Coronary artery (tissue), 2 donors: Measurements from ENCODE around the gene P2RX6.

ENCODE experiments used
- DNase-seq: peaks from one replicate; pipeline ENCODE4 v3.0.0-alpha.2; 2017; ENCODE audit warnings: low spot score
- H3K27ac ChIP-seq, 2 donors: fragments of 200-600 bp; sonication (generic); one replicate each; pipeline ENCODE4 v1.5.1; 2016 to 2019
- H3K4me3 ChIP-seq: fragments of 200-600 bp; sonication (generic); 2 replicates; pipeline ENCODE4 v1.5.1; 2016; ENCODE audit warnings: mild to moderate bottlenecking, moderate library complexity
- TF ChIP-seq, protein P1 (sequence below): fragments of 200-600 bp; sonication (generic); IDR thresholded peaks from one replicate; pipeline ENCODE4 v1.5.1; 2019; ENCODE audit warnings: antibody characterized with exemption

The P2RX6 gene

DNA sequence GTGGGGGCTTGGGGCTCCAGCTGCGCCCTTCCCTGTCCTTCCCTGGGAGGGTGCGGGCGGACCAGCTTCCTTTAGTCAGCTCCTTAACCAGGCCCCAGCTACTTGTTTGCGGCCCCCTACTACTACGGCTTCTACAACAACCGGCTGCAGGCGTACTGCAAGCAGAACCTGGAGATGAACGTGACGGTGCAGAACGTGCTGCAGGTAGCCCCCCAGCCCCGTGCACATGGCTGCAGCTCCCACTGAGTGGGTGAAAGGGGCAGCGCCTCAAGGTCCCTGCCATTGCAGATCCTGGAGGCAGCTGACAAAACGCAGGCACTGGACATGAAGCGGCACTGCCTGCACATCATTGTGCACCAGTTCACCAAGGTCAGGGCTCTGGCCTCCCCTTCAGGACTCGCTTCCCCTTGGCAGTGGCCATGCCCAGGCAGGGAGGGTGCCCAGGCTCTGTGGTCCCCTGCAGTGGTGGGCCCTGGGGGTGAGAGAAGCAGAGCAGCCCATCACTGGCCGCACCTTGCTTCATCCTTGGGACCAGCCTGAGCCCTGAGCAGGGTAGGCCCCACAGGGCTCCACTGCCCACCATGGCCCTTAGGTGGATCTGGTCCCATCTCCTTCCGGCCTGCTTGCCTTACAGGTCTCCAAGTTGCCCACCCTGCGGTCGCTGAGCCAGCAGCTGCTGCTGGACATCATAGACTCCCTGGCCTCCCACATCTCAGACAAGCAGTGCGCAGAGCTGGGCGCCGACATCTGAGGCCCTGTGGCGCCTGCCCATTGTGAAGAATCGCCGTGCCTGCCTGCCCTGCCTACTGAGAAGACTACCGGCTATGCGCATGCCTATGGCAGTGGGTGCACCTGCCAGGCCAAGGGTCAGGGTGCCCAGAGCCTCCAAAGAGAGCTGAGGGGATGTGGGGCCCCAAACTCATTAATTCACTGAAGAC is 18.1 kb upstream of the P2RX6 start:
- Histone ChIP-seq H3K4me3 (no peak overlapping the region), H3K27ac (no peak overlapping the region)
- no peak for DNase-seq
- TF ChIP-seq, protein P1, sequence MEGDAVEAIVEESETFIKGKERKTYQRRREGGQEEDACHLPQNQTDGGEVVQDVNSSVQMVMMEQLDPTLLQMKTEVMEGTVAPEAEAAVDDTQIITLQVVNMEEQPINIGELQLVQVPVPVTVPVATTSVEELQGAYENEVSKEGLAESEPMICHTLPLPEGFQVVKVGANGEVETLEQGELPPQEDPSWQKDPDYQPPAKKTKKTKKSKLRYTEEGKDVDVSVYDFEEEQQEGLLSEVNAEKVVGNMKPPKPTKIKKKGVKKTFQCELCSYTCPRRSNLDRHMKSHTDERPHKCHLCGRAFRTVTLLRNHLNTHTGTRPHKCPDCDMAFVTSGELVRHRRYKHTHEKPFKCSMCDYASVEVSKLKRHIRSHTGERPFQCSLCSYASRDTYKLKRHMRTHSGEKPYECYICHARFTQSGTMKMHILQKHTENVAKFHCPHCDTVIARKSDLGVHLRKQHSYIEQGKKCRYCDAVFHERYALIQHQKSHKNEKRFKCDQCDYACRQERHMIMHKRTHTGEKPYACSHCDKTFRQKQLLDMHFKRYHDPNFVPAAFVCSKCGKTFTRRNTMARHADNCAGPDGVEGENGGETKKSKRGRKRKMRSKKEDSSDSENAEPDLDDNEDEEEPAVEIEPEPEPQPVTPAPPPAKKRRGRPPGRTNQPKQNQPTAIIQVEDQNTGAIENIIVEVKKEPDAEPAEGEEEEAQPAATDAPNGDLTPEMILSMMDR, result no peak

- Histone ChIP-seq H3K4me3 (no peak overlapping the region), H3K27ac (no peak overlapping the region)
- TF ChIP-seq, protein P1, result no peak
- no peak for DNase-seq
These were observed 17.3 kb upstream of the P2RX6 start for GRCh38 chr22:20997536-20998257.

DNA sequence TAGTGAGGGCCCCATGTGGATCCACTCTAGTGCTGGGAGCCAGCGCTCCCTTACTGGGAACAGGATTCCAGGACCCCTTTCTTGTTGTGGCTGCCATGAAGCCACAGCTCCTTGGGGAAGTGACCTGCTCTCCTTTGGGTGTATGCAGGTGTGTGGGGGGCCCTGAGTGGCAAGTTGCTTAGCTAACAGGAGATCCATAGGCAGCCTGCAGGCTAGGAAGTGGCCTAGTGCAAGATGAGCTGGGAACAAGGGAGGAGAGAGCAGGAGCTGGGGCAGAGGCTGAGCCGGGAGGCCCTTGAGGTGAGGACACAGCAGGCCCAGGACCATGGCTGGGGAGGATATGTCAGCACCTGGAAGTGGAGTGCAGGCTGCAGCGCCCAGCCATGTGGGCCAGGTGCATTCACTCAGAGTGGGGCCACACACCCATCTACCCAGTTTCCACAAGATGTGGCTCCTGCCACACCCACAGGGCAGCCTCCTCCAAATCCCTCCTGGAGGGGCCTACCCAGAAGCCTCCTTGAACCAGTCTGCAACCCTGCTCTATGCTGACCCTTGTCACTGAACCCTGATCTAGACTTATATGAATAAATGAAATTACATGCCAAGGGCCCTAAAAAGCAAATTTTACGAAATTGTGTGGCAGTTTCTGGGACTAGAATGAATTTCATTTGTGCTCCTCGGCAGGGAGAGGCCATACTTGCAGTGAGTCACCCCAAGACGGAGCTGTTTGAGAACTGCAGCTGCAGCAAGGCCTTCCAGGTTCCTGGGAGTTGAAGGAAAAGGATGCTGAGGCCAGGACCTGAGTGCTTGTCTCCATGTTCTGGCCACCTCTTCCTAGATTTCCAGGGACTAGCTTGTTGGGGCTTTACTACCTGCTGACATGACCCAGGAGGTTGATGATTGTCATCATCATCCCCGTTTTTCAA is 16.3 kb upstream of the P2RX6 start:
- Histone ChIP-seq H3K4me3 (no peak overlapping the region), H3K27ac (no peak overlapping the region)
- TF ChIP-seq, protein P1, result no peak
- DNase-seq, result no peak

DNA sequence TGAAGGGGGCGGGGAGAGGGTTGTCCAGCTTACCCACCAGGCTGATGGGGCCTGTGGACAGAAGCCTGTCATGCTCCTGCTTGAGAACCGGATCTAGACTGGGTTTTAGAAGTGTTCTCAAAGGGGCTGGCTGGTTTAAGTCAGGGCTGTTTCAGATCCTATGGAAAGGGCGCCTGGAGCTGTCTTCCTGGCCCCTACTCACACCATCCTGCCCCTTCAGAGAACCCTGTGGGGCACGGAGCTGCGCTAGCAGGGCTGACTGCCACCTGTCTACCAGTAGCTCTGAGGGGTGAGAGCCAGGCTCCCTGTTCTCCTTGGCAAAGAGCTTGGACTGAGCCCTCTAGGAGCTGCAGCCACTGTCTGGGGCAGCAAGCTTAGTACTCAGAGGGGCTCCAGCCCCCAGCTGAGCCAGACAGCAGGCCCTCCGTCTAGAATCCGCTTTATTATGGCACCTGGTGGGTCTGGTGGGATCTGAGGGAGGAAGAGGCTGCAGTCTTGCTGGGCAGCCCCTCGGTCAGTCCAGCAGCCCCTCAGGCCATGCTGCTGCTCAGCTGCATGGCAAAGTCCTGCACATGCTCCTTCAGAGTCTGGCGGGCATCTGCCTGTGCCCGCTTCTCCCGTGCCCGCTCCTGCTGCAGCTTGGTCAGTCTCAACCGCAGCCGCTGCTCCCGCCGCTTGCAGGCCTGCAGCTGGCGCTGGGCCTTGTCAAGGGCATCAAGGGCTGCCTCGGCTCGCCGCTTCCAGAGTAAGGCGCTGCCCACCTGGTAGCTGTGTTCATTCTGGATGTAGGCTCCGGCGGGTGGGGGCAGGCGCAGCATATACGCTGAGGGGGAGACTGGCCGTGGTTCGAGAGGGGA is 15.4 kb upstream of the P2RX6 start:
- Histone ChIP-seq H3K4me3 (peak overlapping the region; percentile 87), H3K27ac (peak overlapping the region in 1 of 2 donors; percentile 99)
- TF ChIP-seq, protein P1, result no peak
- DNase-seq, result no peak

DNA sequence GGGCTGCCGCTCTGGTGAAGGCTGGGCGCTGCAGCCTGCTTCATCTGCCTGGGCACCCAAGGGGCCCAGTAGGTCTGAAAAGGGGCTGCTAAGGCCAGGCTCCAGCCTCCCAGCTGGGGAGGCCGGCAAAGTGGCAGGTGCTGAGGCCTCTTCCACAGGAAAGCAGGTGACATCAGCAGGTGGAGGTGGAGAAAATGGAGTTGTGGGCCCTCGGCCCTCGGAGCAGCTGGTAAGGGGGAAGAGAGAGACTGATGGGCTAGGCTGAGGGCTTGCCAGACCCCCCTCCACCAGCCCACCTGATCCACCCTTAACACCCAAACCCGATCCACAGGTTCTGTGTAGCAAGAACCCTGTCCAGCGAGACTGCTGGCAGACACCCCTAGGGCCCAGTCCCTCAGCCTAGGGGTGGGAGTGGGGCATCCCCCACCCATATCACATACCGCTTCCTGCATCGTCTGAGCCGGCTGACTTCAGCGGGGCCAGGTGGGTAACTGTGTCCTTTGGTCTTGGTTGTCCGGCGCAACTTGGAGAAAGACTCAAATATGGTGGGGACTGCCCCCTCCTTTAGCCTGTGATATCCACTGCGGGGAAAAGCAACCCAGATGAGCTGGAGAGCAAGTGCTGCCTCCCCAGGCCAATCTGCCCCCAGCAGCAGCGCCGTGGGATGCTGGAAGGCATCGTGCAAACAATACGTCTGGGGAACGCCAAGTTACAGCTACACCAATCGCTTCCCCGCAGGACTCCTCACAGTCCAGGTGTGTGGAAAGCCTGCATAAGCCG is 14.6 kb upstream of the P2RX6 start:
- peak overlapping the region; percentile 98 to 99 for H3K27ac ChIP-seq
- DNase-seq, result no peak
- TF ChIP-seq, protein P1, result no peak
- peak overlapping the region; percentile 87 for H3K4me3 ChIP-seq
